Cardiac fibroblast (primary cell): ENCODE results near the gene AFTPH.
"Not testable (repeated sequence)": the region's sequence is repeated elsewhere in the genome, so short reads cannot be mapped to it uniquely, and the experiment has no call there.

Experiments used
- DNase-seq, 2 donors: peaks; one replicate each; pipeline versions ENCODE4 v3.0.0 to v3.0.0-alpha.2; 2010; ENCODE audit warnings: low read depth in 2 of 2
- H3K4me3 ChIP-seq, 2 donors: replicated peaks in 1 of 2; 1 replicate in 1 of 2; 2 replicates in 1 of 2; pipeline ENCODE4 v1.5.1; 2011; ENCODE audit warnings: low read depth in 2 of 2, low read length in 2 of 2, mild to moderate bottlenecking in 2 of 2, moderate library complexity in 1 of 2
- TF ChIP-seq, protein P1 (sequence below): IDR thresholded peaks from one replicate; pipeline ENCODE4 v1.5.1; 2011; ENCODE audit warnings: low read depth, mild to moderate bottlenecking, low read length, inconsistent platforms

The AFTPH gene

DNA sequence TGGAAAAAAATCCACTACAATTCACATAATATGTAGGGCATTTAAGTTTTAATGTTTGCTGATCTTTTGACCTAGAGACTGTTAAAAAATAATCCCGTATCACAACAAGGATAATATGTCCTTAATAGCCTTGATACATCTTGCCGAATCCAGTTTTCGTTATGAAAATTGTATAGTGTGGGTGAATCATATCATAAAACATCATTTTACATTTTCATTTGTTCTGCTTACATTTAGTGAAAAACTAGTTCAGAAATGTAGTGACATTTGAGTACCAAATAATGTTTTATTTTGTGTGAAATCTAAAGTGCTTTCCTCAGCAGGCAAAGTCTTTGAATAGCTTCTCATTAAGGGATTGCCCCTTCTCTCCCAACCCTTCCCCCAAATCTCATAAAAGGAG lies 1.9 kb downstream of the AFTPH start:
- no peak overlapping the region for H3K4me3 ChIP-seq
- DNase-seq: no peak
- TF ChIP-seq, protein P1, sequence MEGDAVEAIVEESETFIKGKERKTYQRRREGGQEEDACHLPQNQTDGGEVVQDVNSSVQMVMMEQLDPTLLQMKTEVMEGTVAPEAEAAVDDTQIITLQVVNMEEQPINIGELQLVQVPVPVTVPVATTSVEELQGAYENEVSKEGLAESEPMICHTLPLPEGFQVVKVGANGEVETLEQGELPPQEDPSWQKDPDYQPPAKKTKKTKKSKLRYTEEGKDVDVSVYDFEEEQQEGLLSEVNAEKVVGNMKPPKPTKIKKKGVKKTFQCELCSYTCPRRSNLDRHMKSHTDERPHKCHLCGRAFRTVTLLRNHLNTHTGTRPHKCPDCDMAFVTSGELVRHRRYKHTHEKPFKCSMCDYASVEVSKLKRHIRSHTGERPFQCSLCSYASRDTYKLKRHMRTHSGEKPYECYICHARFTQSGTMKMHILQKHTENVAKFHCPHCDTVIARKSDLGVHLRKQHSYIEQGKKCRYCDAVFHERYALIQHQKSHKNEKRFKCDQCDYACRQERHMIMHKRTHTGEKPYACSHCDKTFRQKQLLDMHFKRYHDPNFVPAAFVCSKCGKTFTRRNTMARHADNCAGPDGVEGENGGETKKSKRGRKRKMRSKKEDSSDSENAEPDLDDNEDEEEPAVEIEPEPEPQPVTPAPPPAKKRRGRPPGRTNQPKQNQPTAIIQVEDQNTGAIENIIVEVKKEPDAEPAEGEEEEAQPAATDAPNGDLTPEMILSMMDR: no peak

DNA sequence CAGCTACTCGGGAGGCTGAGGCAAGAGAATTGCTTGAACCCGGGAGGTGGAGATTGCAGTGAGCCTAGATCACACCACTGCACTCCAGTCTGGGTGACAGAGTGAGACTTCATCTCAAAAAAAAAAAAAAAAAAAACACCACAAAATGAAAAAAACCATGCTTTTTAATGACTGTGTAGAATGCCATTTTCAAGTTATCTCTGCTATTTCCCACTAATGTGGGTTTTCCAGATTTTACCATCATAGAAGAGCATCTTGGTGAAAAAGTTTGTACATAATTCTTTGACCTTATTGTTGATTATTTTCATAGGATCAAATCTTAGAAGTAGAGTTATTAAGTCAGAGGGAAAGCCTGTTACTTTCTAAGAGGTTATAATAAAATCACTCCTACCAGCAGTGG lies 6.8 kb downstream of the AFTPH start:
- H3K4me3 ChIP-seq, DNase-seq: not testable (repeated sequence)

DNA sequence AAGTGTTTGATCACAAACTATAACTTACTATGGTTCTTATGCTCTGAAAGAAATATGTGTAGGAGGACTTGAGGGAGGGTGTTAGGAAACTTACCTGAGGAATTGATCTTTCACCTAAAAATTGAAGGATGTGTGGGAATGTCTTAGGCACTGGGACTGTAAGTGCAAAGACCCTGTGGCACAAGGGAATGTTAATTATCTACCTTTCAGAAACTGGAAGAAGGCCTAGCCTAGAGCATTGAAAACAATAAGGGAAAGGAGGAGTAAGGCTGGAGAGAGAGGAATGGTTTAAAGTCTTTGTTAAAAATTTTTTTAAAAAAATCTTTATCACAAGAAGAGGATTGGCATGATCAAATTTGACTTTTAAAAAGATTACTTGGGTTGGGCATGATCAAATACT lies 7.9 kb downstream of the AFTPH start:
- no peak for DNase-seq
- TF ChIP-seq, protein P1: no peak
- H3K4me3 ChIP-seq: no peak overlapping the region

DNA sequence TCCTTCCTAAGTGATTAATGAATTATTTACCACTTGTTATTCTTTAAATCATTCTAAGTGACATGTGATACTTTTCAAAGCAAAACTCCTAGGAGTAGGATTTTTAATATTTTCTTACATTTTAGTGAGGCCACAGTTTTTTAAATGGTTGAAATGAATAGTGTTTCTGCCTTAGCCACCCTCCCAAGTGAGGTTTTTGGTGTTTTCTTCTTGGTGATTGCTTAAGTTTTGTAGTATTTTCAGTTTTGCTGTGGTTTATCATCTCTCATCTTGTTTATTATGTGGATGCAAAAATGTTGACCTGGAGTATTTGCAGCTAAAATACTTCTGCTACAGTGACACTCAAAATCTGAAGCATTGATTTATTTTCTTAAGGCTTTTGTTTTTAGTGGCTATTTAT lies 9.8 kb downstream of the AFTPH start:
- DNase-seq: no peak
- TF ChIP-seq, protein P1: no peak
- no peak overlapping the region for H3K4me3 ChIP-seq

DNA sequence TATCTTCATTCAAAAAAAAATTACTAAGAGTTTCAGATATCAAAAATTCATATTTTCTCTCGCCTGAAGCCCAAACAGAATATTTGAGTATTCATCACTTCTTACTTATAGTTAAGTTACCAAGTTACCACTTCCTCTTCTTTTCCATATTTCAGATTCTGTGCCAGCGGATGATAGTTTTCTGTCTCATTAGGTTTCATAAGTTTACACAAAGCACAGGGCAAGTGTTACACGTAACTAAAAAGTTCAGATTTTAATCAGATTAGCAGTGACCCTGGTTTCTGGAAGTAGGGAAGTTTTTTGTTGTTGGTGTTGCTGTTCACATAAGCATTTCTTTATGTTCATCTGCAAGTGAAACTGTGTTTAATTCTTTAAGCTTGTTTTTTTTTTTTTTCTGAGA lies 10.2 kb downstream of the AFTPH start:
- TF ChIP-seq, protein P1: no peak
- no peak overlapping the region for H3K4me3 ChIP-seq
- DNase-seq: no peak

DNA sequence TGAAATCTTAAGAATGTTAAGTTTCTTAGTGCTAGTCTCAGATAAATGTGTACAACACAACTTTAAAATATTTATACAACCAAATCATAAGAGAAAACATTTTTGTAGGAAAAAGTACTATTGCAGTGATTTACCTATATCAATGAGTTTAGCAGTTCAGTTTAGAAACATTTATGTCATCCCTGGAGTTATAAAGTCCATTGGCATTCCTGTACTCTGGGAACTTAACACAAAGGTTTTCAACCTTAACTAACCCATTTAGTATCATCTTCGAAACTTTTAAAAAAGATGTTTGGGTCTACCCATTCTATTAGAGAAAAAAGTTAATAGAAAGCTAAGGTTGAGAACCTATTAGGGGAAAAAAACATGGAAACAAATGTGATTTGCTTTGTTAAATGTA lies 10.9 kb downstream of the AFTPH start:
- TF ChIP-seq, protein P1: no peak
- H3K4me3 ChIP-seq: no peak overlapping the region
- DNase-seq: no peak

DNA sequence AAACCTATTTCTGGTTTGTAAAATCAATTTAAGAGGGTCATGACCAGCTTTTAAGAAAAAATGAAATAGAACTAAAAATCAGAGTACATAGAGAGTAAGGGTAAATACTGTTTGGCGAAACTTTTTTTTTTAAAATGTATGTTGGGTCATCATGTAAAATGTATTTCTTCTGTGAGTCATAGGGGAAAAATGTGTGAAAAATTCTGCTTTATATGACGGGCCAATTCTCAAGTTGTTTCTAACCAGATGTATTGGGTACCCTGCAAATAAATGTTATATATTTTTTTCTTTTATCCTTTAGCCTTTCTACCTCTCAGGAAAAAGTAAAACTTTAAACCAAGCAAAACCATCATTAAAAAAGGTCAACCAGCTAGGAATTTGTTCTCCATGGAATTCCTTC lies 13.9 kb downstream of the AFTPH start:
- no peak overlapping the region for H3K4me3 ChIP-seq
- TF ChIP-seq, protein P1: no peak
- DNase-seq: peak; percentile 29 to 69
